ENCODE measurements around the gene MOB2.

Gene MOB2

DNA sequence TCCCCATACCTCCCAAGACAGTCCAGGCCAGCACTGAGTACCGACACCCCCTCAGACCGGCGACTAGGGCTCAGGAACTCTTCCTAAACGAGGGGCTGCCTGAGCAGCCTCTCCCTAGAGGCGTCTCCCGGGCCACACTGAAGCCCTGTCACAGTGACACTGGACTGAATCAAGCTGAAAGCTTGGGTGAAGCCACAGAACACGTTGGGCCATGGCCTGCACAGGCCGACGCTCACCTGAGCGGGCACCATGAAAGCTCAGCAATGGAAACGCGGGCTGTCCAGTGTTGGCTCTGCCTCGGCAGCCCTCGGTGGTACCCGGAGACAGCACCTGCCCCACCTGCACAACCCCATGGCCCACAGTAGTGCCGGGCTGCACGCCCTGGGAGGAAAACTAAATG, 42.7 kb upstream of the MOB2 start:
- Histone ChIP-seq H3K4me1 (ENCODE audit: control insufficient read depth in 5 of 5, insufficient read depth in 5 of 5, low read length in 5 of 5) (peaks cover 13 to 58% (median 31%) of the 10 kb centered on the region in 5 donors), H3K9ac (ENCODE audit: low read length in 5 of 5) (peak overlapping the region in 1 of 5 donors; percentile 12), H3K27me3 (ENCODE audit: control insufficient read depth in 5 of 5, insufficient read depth in 4 of 5, low read length in 5 of 5) (no peaks in the 10 kb centered on the region), H3K27ac (ENCODE audit: low read depth, low read length) (no peak overlapping the region), H3K4me3 (ENCODE audit: low read depth in 1 of 5, low read length in 5 of 5) (no peak overlapping the region), H3K9me3 (ENCODE audit: control insufficient read depth in 5 of 5, low read length in 5 of 5) (no peaks in the 10 kb centered on the region), H3K36me3 (ENCODE audit: control insufficient read depth in 5 of 5, insufficient read depth in 5 of 5, low read length in 5 of 5) (peaks cover 0 to 10% (median 4%) of the 10 kb centered on the region in 5 donors)

DNA sequence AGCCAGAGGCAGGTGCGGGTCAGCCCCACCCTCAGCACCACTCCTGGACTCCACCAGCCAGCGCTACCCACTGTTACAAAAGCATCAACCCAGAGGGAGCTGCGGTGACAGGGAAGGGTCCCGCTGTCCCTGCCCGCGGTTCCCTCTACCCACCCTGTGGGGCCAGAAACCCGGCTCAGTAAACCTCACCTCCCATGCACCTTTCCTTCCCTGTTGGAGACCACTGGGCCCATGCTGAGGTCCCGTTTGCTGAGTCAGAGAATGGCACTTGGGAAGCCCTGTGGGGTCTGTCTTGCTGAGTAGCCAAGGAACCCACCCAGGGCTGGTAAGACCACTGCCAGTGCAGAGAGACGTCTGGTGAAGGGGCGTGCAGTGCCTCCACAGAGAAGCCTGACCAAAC, 42.1 kb upstream of the MOB2 start:
- H3K4me1 ChIP-seq (ENCODE audit: control insufficient read depth in 5 of 5, insufficient read depth in 5 of 5, low read length in 5 of 5), result peaks cover 13 to 57% (median 29%) of the 10 kb centered on the region in 5 donors

DNA sequence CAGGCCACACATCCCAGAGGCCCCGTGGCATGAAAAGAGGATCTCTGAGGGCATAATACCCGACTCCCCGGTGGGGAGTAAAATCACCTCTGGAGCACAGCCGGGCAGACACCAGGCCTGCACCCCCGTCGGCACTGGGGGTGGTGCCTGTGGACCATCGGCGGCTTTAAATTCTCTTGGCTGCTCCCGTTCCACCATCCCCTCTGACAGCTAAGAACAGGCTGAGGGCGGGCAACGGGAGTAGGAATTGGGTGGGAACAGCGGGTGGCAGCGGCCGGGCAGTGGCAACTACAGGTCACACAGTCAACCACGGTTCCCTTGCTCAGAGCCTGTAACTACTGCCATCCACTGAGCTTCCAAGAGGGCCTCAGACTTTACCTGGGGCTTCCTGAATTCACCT, 40.2 kb upstream of the MOB2 start:
- peaks cover 2 to 43% (median 25%) of the 10 kb centered on the region in 5 donors for H3K4me1 ChIP-seq (ENCODE audit: control insufficient read depth in 5 of 5, insufficient read depth in 5 of 5, low read length in 5 of 5)
- no peaks in the 10 kb centered on the region for H3K9me3 ChIP-seq (ENCODE audit: control insufficient read depth in 5 of 5, low read length in 5 of 5)
- peaks cover 0 to 9% (median 2%) of the 10 kb centered on the region in 5 donors for H3K36me3 ChIP-seq (ENCODE audit: control insufficient read depth in 5 of 5, insufficient read depth in 5 of 5, low read length in 5 of 5)
- H3K9ac ChIP-seq (ENCODE audit: low read length in 5 of 5), result no peak overlapping the region
- no peak overlapping the region for H3K27ac ChIP-seq (ENCODE audit: low read depth, low read length)
- H3K27me3 ChIP-seq (ENCODE audit: control insufficient read depth in 5 of 5, insufficient read depth in 4 of 5, low read length in 5 of 5), result no peaks in the 10 kb centered on the region
- H3K4me3 ChIP-seq (ENCODE audit: low read depth in 1 of 5, low read length in 5 of 5), result no peak overlapping the region

More for the DNA sequence above, 42.1 kb upstream of the MOB2 start:
- Histone ChIP-seq H3K27me3 (ENCODE audit: control insufficient read depth in 5 of 5, insufficient read depth in 4 of 5, low read length in 5 of 5) (no peaks in the 10 kb centered on the region), H3K4me3 (ENCODE audit: low read depth in 1 of 5, low read length in 5 of 5) (no peak overlapping the region), H3K36me3 (ENCODE audit: control insufficient read depth in 5 of 5, insufficient read depth in 5 of 5, low read length in 5 of 5) (peaks cover 0 to 14% (median 4%) of the 10 kb centered on the region in 5 donors), H3K9me3 (ENCODE audit: control insufficient read depth in 5 of 5, low read length in 5 of 5) (no peaks in the 10 kb centered on the region), H3K9ac (ENCODE audit: low read length in 5 of 5) (no peak overlapping the region), H3K27ac (ENCODE audit: low read depth, low read length) (no peak overlapping the region)

DNA sequence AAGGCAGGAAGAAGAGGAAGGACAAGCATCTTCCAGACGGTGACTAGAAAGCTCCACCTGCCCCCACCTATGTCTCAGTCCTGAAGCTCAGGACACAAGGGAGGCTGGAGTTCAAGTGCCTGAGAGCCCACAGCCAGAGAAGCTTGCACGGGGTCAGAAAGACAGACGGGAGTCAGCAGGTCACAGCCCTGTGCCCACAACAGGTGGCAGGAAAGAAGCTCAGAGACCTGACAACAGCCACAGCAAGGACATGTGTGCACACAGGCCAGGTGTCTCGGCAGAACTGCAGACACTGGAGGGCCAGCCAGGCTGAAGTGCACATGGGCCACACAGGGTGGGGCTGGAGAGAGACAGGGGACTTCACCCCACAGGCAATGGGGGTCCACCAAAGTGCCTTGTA, 37.2 kb upstream of the MOB2 start:
- peaks cover 0 to 14% (median 0%) of the 10 kb centered on the region in 5 donors for H3K36me3 ChIP-seq (ENCODE audit: control insufficient read depth in 5 of 5, insufficient read depth in 5 of 5, low read length in 5 of 5)
- no peaks in the 10 kb centered on the region for H3K9me3 ChIP-seq (ENCODE audit: control insufficient read depth in 5 of 5, low read length in 5 of 5)
- H3K9ac ChIP-seq (ENCODE audit: low read length in 5 of 5), result peak overlapping the region in 2 of 5 donors; percentile 3 to 21
- no peak overlapping the region for H3K27ac ChIP-seq (ENCODE audit: low read depth, low read length)
- H3K4me1 ChIP-seq (ENCODE audit: control insufficient read depth in 5 of 5, insufficient read depth in 5 of 5, low read length in 5 of 5), result peaks cover 2 to 43% (median 34%) of the 10 kb centered on the region in 5 donors
- no peaks in the 10 kb centered on the region for H3K27me3 ChIP-seq (ENCODE audit: control insufficient read depth in 5 of 5, insufficient read depth in 4 of 5, low read length in 5 of 5)
- no peak overlapping the region for H3K4me3 ChIP-seq (ENCODE audit: low read depth in 1 of 5, low read length in 5 of 5)

DNA sequence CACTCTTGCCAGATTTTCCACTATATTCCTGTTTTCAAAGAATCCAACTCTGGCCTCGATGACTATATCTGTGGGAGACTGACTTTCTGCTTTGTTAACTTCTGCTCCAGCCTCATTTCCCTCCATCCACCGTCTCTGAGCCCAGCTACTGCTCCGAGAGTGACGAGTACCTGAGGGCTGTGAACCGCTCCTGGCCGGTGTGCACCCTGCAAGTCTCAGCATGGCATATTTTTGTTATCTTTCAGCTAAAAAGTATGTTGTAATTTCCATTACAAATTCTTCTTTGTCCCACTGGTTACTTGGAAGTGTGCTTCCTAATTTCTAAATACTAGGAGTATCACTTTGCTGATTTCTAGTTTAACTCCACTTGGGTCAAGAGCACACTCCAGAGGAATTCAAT, 36.5 kb upstream of the MOB2 start:
- no peaks in the 10 kb centered on the region for H3K27me3 ChIP-seq (ENCODE audit: control insufficient read depth in 5 of 5, insufficient read depth in 4 of 5, low read length in 5 of 5)
- peaks cover 0 to 14% (median 0%) of the 10 kb centered on the region in 5 donors for H3K36me3 ChIP-seq (ENCODE audit: control insufficient read depth in 5 of 5, insufficient read depth in 5 of 5, low read length in 5 of 5)
- no peak overlapping the region for H3K4me3 ChIP-seq (ENCODE audit: low read depth in 1 of 5, low read length in 5 of 5)
- H3K27ac ChIP-seq (ENCODE audit: low read depth, low read length), result no peak overlapping the region
- peaks cover 2 to 36% (median 33%) of the 10 kb centered on the region in 5 donors for H3K4me1 ChIP-seq (ENCODE audit: control insufficient read depth in 5 of 5, insufficient read depth in 5 of 5, low read length in 5 of 5)
- no peaks in the 10 kb centered on the region for H3K9me3 ChIP-seq (ENCODE audit: control insufficient read depth in 5 of 5, low read length in 5 of 5)
- H3K9ac ChIP-seq (ENCODE audit: low read length in 5 of 5), result peak overlapping the region in 1 of 5 donors; percentile 3

DNA sequence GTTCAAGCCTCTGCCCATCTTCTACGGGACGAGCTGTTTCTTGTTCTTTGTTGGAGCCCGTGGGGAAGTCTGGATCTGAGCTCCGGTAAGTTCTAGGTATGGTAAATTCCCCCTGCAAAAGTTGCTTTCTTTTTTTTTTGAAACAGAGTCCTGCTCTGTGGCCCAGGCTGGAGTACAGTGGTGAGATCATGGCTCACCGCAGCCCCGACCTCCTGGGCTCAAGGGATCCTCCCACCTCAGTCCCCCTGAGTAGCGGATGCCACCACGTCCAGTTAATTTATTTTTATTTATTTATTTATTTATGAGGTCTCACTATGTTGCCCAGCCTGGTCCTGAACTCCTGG, 35.5 kb upstream of the MOB2 start:
- H3K9ac ChIP-seq (ENCODE audit: low read length in 5 of 5), result no peak overlapping the region

DNA sequence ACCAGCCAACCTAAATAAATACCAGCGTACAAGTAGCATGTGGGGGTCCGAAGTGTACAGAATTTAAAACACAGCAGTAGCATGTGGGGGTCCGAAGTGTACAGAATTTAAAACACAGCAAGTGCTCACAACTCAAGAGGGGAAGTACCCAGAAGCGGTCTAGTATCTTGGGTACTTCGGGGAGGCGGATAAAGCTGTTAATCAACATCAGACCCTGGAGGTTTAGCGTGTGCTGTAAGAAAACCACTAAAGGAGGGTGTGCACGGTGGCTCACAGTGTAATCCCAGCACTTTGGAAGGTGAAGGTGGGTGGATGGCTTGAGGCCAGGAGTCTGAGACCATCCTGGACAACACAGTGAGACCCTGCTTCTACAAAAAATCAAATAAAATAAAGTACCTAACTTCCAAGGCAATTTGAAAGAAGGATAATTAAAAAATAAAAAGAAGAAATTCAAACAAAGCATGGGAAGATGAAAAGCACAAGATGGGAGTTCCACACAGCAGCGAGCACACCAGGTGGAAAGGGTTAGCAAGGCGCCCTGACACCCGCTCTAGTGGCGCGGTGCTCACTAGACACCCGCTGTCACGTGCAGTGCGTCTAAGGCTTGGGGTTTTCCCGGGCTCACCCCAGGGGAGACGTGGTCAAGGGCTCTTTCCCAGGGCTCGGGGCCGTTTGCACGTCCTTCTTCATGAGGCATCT, 35.0 kb upstream of the MOB2 start:
- Histone ChIP-seq H3K27me3 (ENCODE audit: control insufficient read depth in 5 of 5, insufficient read depth in 4 of 5, low read length in 5 of 5) (no peaks in the 10 kb centered on the region), H3K36me3 (ENCODE audit: control insufficient read depth in 5 of 5, insufficient read depth in 5 of 5, low read length in 5 of 5) (peaks cover 0 to 14% (median 0%) of the 10 kb centered on the region in 5 donors), H3K4me1 (ENCODE audit: control insufficient read depth in 5 of 5, insufficient read depth in 5 of 5, low read length in 5 of 5) (peaks cover 2 to 42% (median 31%) of the 10 kb centered on the region in 5 donors), H3K27ac (ENCODE audit: low read depth, low read length) (no peak overlapping the region), H3K9ac (ENCODE audit: low read length in 5 of 5) (peak overlapping the region in 1 of 5 donors; percentile 30), H3K9me3 (ENCODE audit: control insufficient read depth in 5 of 5, low read length in 5 of 5) (no peaks in the 10 kb centered on the region), H3K4me3 (ENCODE audit: low read depth in 1 of 5, low read length in 5 of 5) (no peak overlapping the region)

More for the DNA sequence above, 35.5 kb upstream of the MOB2 start:
- Histone ChIP-seq H3K27me3 (ENCODE audit: control insufficient read depth in 5 of 5, insufficient read depth in 4 of 5, low read length in 5 of 5) (no peaks in the 10 kb centered on the region), H3K36me3 (ENCODE audit: control insufficient read depth in 5 of 5, insufficient read depth in 5 of 5, low read length in 5 of 5) (peaks cover 0 to 14% (median 0%) of the 10 kb centered on the region in 5 donors), H3K27ac (ENCODE audit: low read depth, low read length) (no peak overlapping the region), H3K9me3 (ENCODE audit: control insufficient read depth in 5 of 5, low read length in 5 of 5) (no peaks in the 10 kb centered on the region), H3K4me1 (ENCODE audit: control insufficient read depth in 5 of 5, insufficient read depth in 5 of 5, low read length in 5 of 5) (peaks cover 2 to 40% (median 31%) of the 10 kb centered on the region in 5 donors), H3K4me3 (ENCODE audit: low read depth in 1 of 5, low read length in 5 of 5) (no peak overlapping the region)

DNA sequence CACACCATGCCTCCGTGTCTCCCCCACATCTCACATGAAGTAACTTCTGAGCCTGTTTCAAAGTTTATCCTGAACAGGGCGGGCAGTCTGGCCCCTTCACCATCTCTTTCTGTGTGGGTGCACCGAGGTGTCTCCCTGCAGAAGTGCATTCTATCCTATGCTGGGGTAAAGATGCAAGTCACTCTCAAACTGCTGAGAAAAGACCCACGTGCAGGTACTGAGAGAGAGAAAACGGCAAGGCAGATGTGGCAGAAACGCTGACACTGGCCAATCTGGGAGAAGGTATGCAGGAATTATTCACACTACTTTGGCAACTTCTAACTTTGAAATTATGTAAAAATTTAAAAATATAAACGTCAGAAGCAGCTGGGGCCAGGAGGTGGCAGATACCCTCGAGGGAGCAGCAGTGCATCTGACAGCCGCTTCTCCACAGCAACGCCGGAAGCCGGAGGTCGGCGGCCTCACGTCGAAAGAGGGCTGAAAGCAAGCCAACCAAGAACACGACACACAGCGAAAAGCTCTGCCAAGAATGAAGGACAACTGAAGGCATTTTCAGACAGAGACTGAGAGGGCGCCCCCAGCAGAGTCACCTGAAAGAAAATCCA, 34.2 kb upstream of the MOB2 start:
- H3K4me1 ChIP-seq (ENCODE audit: control insufficient read depth in 5 of 5, insufficient read depth in 5 of 5, low read length in 5 of 5), result peaks cover 2 to 50% (median 38%) of the 10 kb centered on the region in 5 donors
- H3K4me3 ChIP-seq (ENCODE audit: low read depth in 1 of 5, low read length in 5 of 5), result no peak overlapping the region
- peak overlapping the region in 1 of 5 donors; percentile 30 for H3K9ac ChIP-seq (ENCODE audit: low read length in 5 of 5)
- no peaks in the 10 kb centered on the region for H3K27me3 ChIP-seq (ENCODE audit: control insufficient read depth in 5 of 5, insufficient read depth in 4 of 5, low read length in 5 of 5)
- no peak overlapping the region for H3K27ac ChIP-seq (ENCODE audit: low read depth, low read length)
- no peaks in the 10 kb centered on the region for H3K9me3 ChIP-seq (ENCODE audit: control insufficient read depth in 5 of 5, low read length in 5 of 5)
- peaks cover 0 to 14% (median 0%) of the 10 kb centered on the region in 5 donors for H3K36me3 ChIP-seq (ENCODE audit: control insufficient read depth in 5 of 5, insufficient read depth in 5 of 5, low read length in 5 of 5)

DNA sequence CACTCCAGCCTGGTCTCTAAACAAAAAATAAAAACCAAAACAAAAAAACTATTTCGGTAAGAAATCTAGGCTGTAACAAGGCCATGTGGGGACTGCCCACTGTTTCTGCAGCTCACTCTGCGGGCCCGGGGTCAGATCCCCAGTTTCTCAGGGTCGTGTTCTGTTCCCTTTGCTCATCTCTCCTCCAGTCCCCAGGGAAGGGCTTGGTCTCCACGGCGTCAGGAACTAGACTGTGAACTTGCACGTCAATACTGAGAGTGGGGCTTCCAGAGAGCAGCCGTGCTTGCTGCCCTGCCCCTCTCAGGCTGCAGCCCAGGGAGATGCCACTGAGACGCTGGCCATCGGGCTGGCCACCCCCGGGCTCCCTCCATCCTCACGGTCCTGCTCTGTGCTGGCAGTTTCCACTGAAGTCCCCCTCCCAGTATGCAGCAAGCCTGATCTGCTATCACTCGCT, 33.7 kb upstream of the MOB2 start:
- H3K27me3 ChIP-seq (ENCODE audit: control insufficient read depth in 5 of 5, insufficient read depth in 4 of 5, low read length in 5 of 5), result no peaks in the 10 kb centered on the region
- no peak overlapping the region for H3K4me3 ChIP-seq (ENCODE audit: low read depth in 1 of 5, low read length in 5 of 5)
- H3K27ac ChIP-seq (ENCODE audit: low read depth, low read length), result no peak overlapping the region
- H3K9ac ChIP-seq (ENCODE audit: low read length in 5 of 5), result no peak overlapping the region
- no peaks in the 10 kb centered on the region for H3K9me3 ChIP-seq (ENCODE audit: control insufficient read depth in 5 of 5, low read length in 5 of 5)
- peaks cover 7 to 55% (median 43%) of the 10 kb centered on the region in 5 donors for H3K4me1 ChIP-seq (ENCODE audit: control insufficient read depth in 5 of 5, insufficient read depth in 5 of 5, low read length in 5 of 5)
- H3K36me3 ChIP-seq (ENCODE audit: control insufficient read depth in 5 of 5, insufficient read depth in 5 of 5, low read length in 5 of 5), result peaks cover 0 to 13% (median 0%) of the 10 kb centered on the region in 5 donors

All from subcutaneous abdominal adipose tissue (tissue), 5 donors.